Naive B cell (primary cell): ENCODE measurements around the gene ATIC. TPM values are rescaled to one million over a fixed set of nuclear protein-coding genes. Genes with fewer than 3 reads are reported as not detected.
A peak's percentile ranks its signal among the peaks of the same experiment; 100 is the strongest.

Experiments used
- ATAC-seq, 2 donors: fragments of 150-1000 bp; cut with Tn5 transposase; 2 replicates each; pipeline ENCODE4 v1.10.0; 2021; ENCODE audit warnings: low read depth in 2 of 2, mild to moderate bottlenecking in 2 of 2, moderate library complexity in 2 of 2
- DNase-seq: peaks from one replicate; pipeline ENCODE4 v3.0.0; 2022
- H3K27ac Mint-ChIP-seq, 6 donors: one replicate each; pipeline ENCODE4 v1.8.0; 2020 to 2022; ENCODE audit warnings: mild to moderate bottlenecking in 6 of 6, mixed read lengths in 6 of 6, moderate library complexity in 5 of 6, inconsistent platforms in 2 of 6
- H3K27me3 Mint-ChIP-seq, 3 donors: one replicate each; pipeline ENCODE4 v1.8.0; 2021 to 2022; ENCODE audit warnings: mixed read lengths in 3 of 3, mild to moderate bottlenecking in 1 of 3
- H3K36me3 Mint-ChIP-seq, 2 donors: one replicate each; pipeline ENCODE4 v1.8.0; 2020 to 2022; ENCODE audit warnings: mixed read lengths in 2 of 2, inconsistent platforms in 1 of 2, mild to moderate bottlenecking in 1 of 2
- H3K4me1 Mint-ChIP-seq, 3 donors: one replicate each; pipeline ENCODE4 v1.8.0; 2020 to 2022; ENCODE audit warnings: mixed read lengths in 3 of 3, inconsistent platforms in 1 of 3, mild to moderate bottlenecking in 1 of 3, moderate library complexity in 1 of 3
- H3K4me3 Mint-ChIP-seq, 8 donors: one replicate each; pipeline ENCODE4 v1.8.0; 2020 to 2022; ENCODE audit warnings: mild to moderate bottlenecking in 8 of 8, mixed read lengths in 8 of 8, moderate library complexity in 8 of 8, inconsistent platforms in 2 of 8
- H3K9me3 Mint-ChIP-seq, 7 donors: one replicate each; pipeline ENCODE4 v1.8.0; 2020 to 2022; ENCODE audit warnings: mixed read lengths in 7 of 7, mild to moderate bottlenecking in 5 of 7, inconsistent platforms in 2 of 7, moderate library complexity in 1 of 7
- polyA plus RNA-seq, 6 donors: library from polyadenylated mRNA; unstranded; fragments of 300-500 nt; fragmentation: Illumina TruSeq; gene quantifications; one replicate each; pipeline ENCODE4 v1.2.3, GENCODE V29; 2021; ENCODE audit warnings: low read depth in 6 of 6

Gene ATIC
- polyA plus RNA-seq = 100 to 1,000 TPM; 103 to 161 (median 141) TPM

GRCh38 chr2:215311625-215312396, at the start of gene ATIC:
Gene ATIC, plus strand, starts transcription at chr2:215312059. Its CDS starts 84 bp downstream, at chr2:215312143.
- peaks cover 0 to 14% of the 10 kb centered on the region in 2 donors for H3K36me3 Mint-ChIP-seq
- no peaks in the 10 kb centered on the region for H3K9me3 Mint-ChIP-seq
- DNase-seq (peak; percentile 87), ATAC-seq (peak; percentile 97)
- peaks cover 22 to 39% (median 23%) of the 10 kb centered on the region in 3 donors for H3K4me1 Mint-ChIP-seq
- H3K4me3 Mint-ChIP-seq = peak within 1 kb of the TSS; percentile 82 to 96 (median 92)
- no peaks in the 10 kb centered on the region for H3K27me3 Mint-ChIP-seq
- H3K27ac Mint-ChIP-seq = peak within 1 kb of the TSS; percentile 69 to 94 (median 90)

GRCh38 chr2:215262303-215262702, 49.6 kb upstream of the ATIC start:
- H3K9me3 Mint-ChIP-seq = no peaks in the 10 kb centered on the region
- no peak overlapping the region for H3K4me3 Mint-ChIP-seq
- no peaks in the 10 kb centered on the region for H3K4me1 Mint-ChIP-seq
- peaks cover 4 to 8% (median 5%) of the 10 kb centered on the region in 3 donors for H3K27me3 Mint-ChIP-seq
- no peak for ATAC-seq
- H3K36me3 Mint-ChIP-seq = no peaks in the 10 kb centered on the region
- H3K27ac Mint-ChIP-seq = no peak overlapping the region
- DNase-seq = no peak

GRCh38 chr2:215262741-215263362, 49.0 kb upstream of the ATIC start:
- H3K4me1 Mint-ChIP-seq = no peaks in the 10 kb centered on the region
- peaks cover 4 to 14% (median 11%) of the 10 kb centered on the region in 3 donors for H3K27me3 Mint-ChIP-seq
- no peaks in the 10 kb centered on the region for H3K9me3 Mint-ChIP-seq
- DNase-seq (no peak), ATAC-seq (no peak)
- no peak overlapping the region for H3K4me3 Mint-ChIP-seq
- H3K36me3 Mint-ChIP-seq = peaks cover 0 to 5% of the 10 kb centered on the region in 2 donors
- H3K27ac Mint-ChIP-seq = no peak overlapping the region

- Mint-ChIP-seq H3K4me3 (no peak overlapping the region), H3K4me1 (no peaks in the 10 kb centered on the region), H3K27ac (no peak overlapping the region), H3K9me3 (no peaks in the 10 kb centered on the region), H3K27me3 (peaks cover 4 to 19% (median 11%) of the 10 kb centered on the region in 3 donors), H3K36me3 (peaks cover 0 to 8% of the 10 kb centered on the region in 2 donors)
- ATAC-seq (no peak), DNase-seq (no peak)
These were observed 47.5 kb upstream of the ATIC start for GRCh38 chr2:215264374-215264773.

- peaks cover 0 to 3% (median 0%) of the 10 kb centered on the region in 3 donors for H3K4me1 Mint-ChIP-seq
- peaks cover 4 to 19% (median 5%) of the 10 kb centered on the region in 3 donors for H3K27me3 Mint-ChIP-seq
- peaks cover 0 to 8% of the 10 kb centered on the region in 2 donors for H3K36me3 Mint-ChIP-seq
- H3K4me3 Mint-ChIP-seq = no peak overlapping the region
- ATAC-seq = peak in 1 of 2 donors; percentile 30
- DNase-seq = peak; percentile 46
- no peak overlapping the region for H3K27ac Mint-ChIP-seq
- H3K9me3 Mint-ChIP-seq = no peaks in the 10 kb centered on the region
These were observed 42.3 kb upstream of the ATIC start for GRCh38 chr2:215269397-215270117.

- no peak for ATAC-seq
- no peak overlapping the region for H3K4me3 Mint-ChIP-seq
These were observed 41.8 kb upstream of the ATIC start for GRCh38 chr2:215270118-215270451.

GRCh38 chr2:215271446-215271845, 40.4 kb upstream of the ATIC start:
- peaks cover 0 to 3% (median 0%) of the 10 kb centered on the region in 3 donors for H3K4me1 Mint-ChIP-seq
- no peak overlapping the region for H3K27ac Mint-ChIP-seq
- DNase-seq = no peak
- H3K27me3 Mint-ChIP-seq = peaks cover 4 to 16% (median 5%) of the 10 kb centered on the region in 3 donors
- H3K36me3 Mint-ChIP-seq = peaks cover 0 to 8% of the 10 kb centered on the region in 2 donors
- no peak overlapping the region for H3K4me3 Mint-ChIP-seq
- ATAC-seq = no peak
- H3K9me3 Mint-ChIP-seq = no peaks in the 10 kb centered on the region

More at GRCh38 chr2:215270118-215270451, 41.8 kb upstream of the ATIC start:
- no peaks in the 10 kb centered on the region for H3K9me3 Mint-ChIP-seq
- no peak overlapping the region for H3K27ac Mint-ChIP-seq
- peaks cover 0 to 8% of the 10 kb centered on the region in 2 donors for H3K36me3 Mint-ChIP-seq
- H3K4me1 Mint-ChIP-seq = peaks cover 0 to 3% (median 0%) of the 10 kb centered on the region in 3 donors
- H3K27me3 Mint-ChIP-seq = peaks cover 4 to 19% (median 5%) of the 10 kb centered on the region in 3 donors
- no peak for DNase-seq

GRCh38 chr2:215272918-215273317, 38.9 kb upstream of the ATIC start:
- peaks cover 0 to 2% of the 10 kb centered on the region in 2 donors for H3K36me3 Mint-ChIP-seq
- no peak for DNase-seq
- no peak overlapping the region for H3K4me3 Mint-ChIP-seq
- ATAC-seq = no peak
- no peaks in the 10 kb centered on the region for H3K9me3 Mint-ChIP-seq
- H3K27ac Mint-ChIP-seq = no peak overlapping the region
- H3K4me1 Mint-ChIP-seq = peaks cover 0 to 3% (median 0%) of the 10 kb centered on the region in 3 donors
- H3K27me3 Mint-ChIP-seq = peaks cover 0 to 4% (median 0%) of the 10 kb centered on the region in 3 donors

- Mint-ChIP-seq H3K9me3 (no peaks in the 10 kb centered on the region), H3K27me3 (no peaks in the 10 kb centered on the region), H3K4me1 (peaks cover 0 to 2% (median under 1%) of the 10 kb centered on the region in 3 donors), H3K27ac (no peak overlapping the region), H3K4me3 (no peak overlapping the region), H3K36me3 (no peaks in the 10 kb centered on the region)
- ATAC-seq (no peak), DNase-seq (no peak)
These were observed 37.0 kb upstream of the ATIC start for GRCh38 chr2:215274829-215275228.

- Mint-ChIP-seq H3K27ac (no peak overlapping the region), H3K36me3 (no peaks in the 10 kb centered on the region), H3K4me3 (no peak overlapping the region), H3K27me3 (no peaks in the 10 kb centered on the region), H3K9me3 (no peaks in the 10 kb centered on the region), H3K4me1 (peaks cover 0 to 5% (median 5%) of the 10 kb centered on the region in 3 donors)
- no peak for ATAC-seq
- DNase-seq = no peak
These were observed 36.0 kb upstream of the ATIC start for GRCh38 chr2:215275824-215276223.

- ATAC-seq = no peak
- Mint-ChIP-seq H3K27ac (no peak overlapping the region), H3K4me3 (no peak overlapping the region), H3K4me1 (peaks cover 0 to 5% (median 5%) of the 10 kb centered on the region in 3 donors), H3K9me3 (no peaks in the 10 kb centered on the region), H3K27me3 (no peaks in the 10 kb centered on the region), H3K36me3 (no peaks in the 10 kb centered on the region)
- DNase-seq = no peak
These were observed 33.9 kb upstream of the ATIC start for GRCh38 chr2:215277944-215278343.

- ATAC-seq = no peak
- Mint-ChIP-seq H3K4me3 (no peak overlapping the region), H3K27ac (no peak overlapping the region), H3K9me3 (peaks cover 0 to 2% (median 0%) of the 10 kb centered on the region in 7 donors), H3K27me3 (no peaks in the 10 kb centered on the region), H3K4me1 (peaks cover 0 to 5% (median 5%) of the 10 kb centered on the region in 3 donors), H3K36me3 (no peaks in the 10 kb centered on the region)
- DNase-seq = no peak
These were observed 31.5 kb upstream of the ATIC start for GRCh38 chr2:215280326-215280725.

- no peaks in the 10 kb centered on the region for H3K27me3 Mint-ChIP-seq
- H3K27ac Mint-ChIP-seq = peak overlapping the region in 1 of 6 donors; percentile 49
- peaks cover 0 to 5% (median 5%) of the 10 kb centered on the region in 3 donors for H3K4me1 Mint-ChIP-seq
- DNase-seq (no peak), ATAC-seq (no peak)
- H3K4me3 Mint-ChIP-seq = no peak overlapping the region
- peaks cover 0 to 2% (median 0%) of the 10 kb centered on the region in 7 donors for H3K9me3 Mint-ChIP-seq
- no peaks in the 10 kb centered on the region for H3K36me3 Mint-ChIP-seq
These were observed 28.6 kb upstream of the ATIC start for GRCh38 chr2:215283221-215283620.
